ENCODE results near the gene SMIM8. TPM values are rescaled to one million over a fixed set of nuclear protein-coding genes. Genes with fewer than 3 reads are reported as not detected.
"Not testable (repeated sequence)": the region's sequence is repeated elsewhere in the genome, so short reads cannot be mapped to it uniquely, and the experiment has no call there.

The SMIM8 gene
- total and polyA plus RNA-seq, 2 experiments from 2014 or later = 11.4 to 23.5 TPM

DNA sequence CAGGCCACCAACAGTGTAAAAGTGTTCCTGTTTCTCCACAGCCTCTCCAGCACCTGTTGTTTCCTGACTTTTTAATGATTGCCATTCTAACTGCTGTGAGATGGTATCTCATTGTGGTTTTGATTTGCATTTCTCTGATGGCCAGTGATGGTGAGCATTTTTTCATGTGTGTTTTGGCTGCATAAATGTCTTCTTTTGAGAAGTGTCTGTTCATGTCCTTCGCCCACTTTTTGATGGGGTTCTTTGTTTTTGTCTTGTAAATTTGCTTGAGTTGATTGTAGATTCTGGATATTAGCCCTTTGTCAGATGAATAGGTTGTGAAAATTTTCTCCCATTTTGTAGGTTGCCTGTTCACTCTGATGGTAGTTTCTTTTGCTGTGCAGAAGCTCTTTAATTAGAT is 1.5 kb downstream of the SMIM8 start:
- not testable (repeated sequence) for H3K4me3 ChIP-seq; H3K4me1 ChIP-seq (ENCODE audit: insufficient read depth); ATAC-seq; DNase-seq (ENCODE audit: low spot score); H3F3A ChIP-seq (replicated peaks; ENCODE audit: low read depth); H2AFZ ChIP-seq; H4K20me1 ChIP-seq (replicated peaks; ENCODE audit: insufficient read depth); H3K27me3 Mint-ChIP-seq (ENCODE audit: insufficient read depth, low read depth, poor library complexity); H3K4me2 ChIP-seq; H3K27ac ChIP-seq (ENCODE audit: low read depth); H3K27me3 ChIP-seq (ENCODE audit: insufficient read depth); H3K36me3 ChIP-seq (ENCODE audit: insufficient read depth); H3K27ac Mint-ChIP-seq; H3K9me2 ChIP-seq (ENCODE audit: insufficient read depth)
- Mint-ChIP-seq H3K4me1 (peaks cover 15% of the 10 kb centered on the region), H3K36me3 (ENCODE audit: low read depth) (peaks cover 20% of the 10 kb centered on the region), H3K4me3 (peak overlapping the region; percentile 99; the same call in 2 of the 3 replicates), H3K9me3 (peaks cover 20% of the 10 kb centered on the region)
- peaks cover 42% of the 10 kb centered on the region for H3K79me2 ChIP-seq (replicated peaks; ENCODE audit: insufficient read depth)

- Histone ChIP-seq H3K79me2 (replicated peaks; ENCODE audit: insufficient read depth) (peaks cover 44% of the 10 kb centered on the region), H3K4me1 (ENCODE audit: insufficient read depth) (peaks cover 24% of the 10 kb centered on the region), H3K27ac (ENCODE audit: low read depth) (no peak overlapping the region), H2AFZ (no peak overlapping the region), H4K20me1 (replicated peaks; ENCODE audit: insufficient read depth) (no peaks in the 10 kb centered on the region), H3K27me3 (ENCODE audit: insufficient read depth) (no peaks in the 10 kb centered on the region), H3F3A (replicated peaks; ENCODE audit: low read depth) (no peaks in the 10 kb centered on the region), H3K4me2 (no peak overlapping the region), H3K36me3 (ENCODE audit: insufficient read depth) (no peaks in the 10 kb centered on the region; the same call in 1 of the 2 replicates), H3K9me2 (ENCODE audit: insufficient read depth) (no peaks in the 10 kb centered on the region), H3K4me3 (no peak overlapping the region)
- DNase-seq (ENCODE audit: low spot score) = no peak
- no peak for ATAC-seq
- H3K36me3 Mint-ChIP-seq (ENCODE audit: low read depth) = peaks cover 19% of the 10 kb centered on the region
- H3K4me1 Mint-ChIP-seq = peaks cover 32% of the 10 kb centered on the region
- H3K27me3 Mint-ChIP-seq (ENCODE audit: insufficient read depth, low read depth, poor library complexity) = peaks cover 2% of the 10 kb centered on the region
- H3K9me3 Mint-ChIP-seq = peaks cover 18% of the 10 kb centered on the region
- no peak overlapping the region for H3K4me3 Mint-ChIP-seq
- no peak overlapping the region for H3K27ac Mint-ChIP-seq
- TF ChIP-seq JUNB (IDR thresholded peaks at IDR 0.05; ENCODE audit: unreplicated experiment) (no peak), CREB1 (CRISPR knock-in tag; IDR thresholded peaks at IDR 0.05; ENCODE audit: low read depth) (no peak), EZH2 (IDR thresholded peaks at IDR 0.05; ENCODE audit: low read depth, unreplicated experiment) (no peak), REST (IDR thresholded peaks at IDR 0.05; ENCODE audit: unreplicated experiment) (no peak), ZNF114 (CRISPR knock-in tag; IDR thresholded peaks at IDR 0.05) (no peak), STAT1 (IDR thresholded peaks at IDR 0.05; ENCODE audit: unreplicated experiment) (no peak), CTCF (conservative IDR thresholded peaks at IDR 0.05; ENCODE audit: low read depth in 2 of 2) (no peak), POLR2AphosphoS5 (IDR thresholded peaks at IDR 0.05; ENCODE audit: low read depth) (no peak), NANOG (IDR thresholded peaks at IDR 0.05; ENCODE audit: borderline replicate concordance) (no peak)
- TF ChIP-seq, protein P1, sequence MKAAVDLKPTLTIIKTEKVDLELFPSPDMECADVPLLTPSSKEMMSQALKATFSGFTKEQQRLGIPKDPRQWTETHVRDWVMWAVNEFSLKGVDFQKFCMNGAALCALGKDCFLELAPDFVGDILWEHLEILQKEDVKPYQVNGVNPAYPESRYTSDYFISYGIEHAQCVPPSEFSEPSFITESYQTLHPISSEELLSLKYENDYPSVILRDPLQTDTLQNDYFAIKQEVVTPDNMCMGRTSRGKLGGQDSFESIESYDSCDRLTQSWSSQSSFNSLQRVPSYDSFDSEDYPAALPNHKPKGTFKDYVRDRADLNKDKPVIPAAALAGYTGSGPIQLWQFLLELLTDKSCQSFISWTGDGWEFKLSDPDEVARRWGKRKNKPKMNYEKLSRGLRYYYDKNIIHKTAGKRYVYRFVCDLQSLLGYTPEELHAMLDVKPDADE (IDR thresholded peaks at IDR 0.05) = no peak
These were observed 8.6 kb downstream of the SMIM8 start for GRCh38 chr6:87330961-87331360.

Measured in GM23338 (cell line).